ENCODE data around the gene PRSS57. TPM values are rescaled to one million over a fixed set of nuclear protein-coding genes. Genes with fewer than 3 reads are reported as not detected.

The PRSS57 gene
- total and polyA plus RNA-seq, 2 of the 13 experiments (the other 11 are each of a cell fraction or from before 2014, with no cell fraction given), result 0.12 TPM; not detected in 1

DNA sequence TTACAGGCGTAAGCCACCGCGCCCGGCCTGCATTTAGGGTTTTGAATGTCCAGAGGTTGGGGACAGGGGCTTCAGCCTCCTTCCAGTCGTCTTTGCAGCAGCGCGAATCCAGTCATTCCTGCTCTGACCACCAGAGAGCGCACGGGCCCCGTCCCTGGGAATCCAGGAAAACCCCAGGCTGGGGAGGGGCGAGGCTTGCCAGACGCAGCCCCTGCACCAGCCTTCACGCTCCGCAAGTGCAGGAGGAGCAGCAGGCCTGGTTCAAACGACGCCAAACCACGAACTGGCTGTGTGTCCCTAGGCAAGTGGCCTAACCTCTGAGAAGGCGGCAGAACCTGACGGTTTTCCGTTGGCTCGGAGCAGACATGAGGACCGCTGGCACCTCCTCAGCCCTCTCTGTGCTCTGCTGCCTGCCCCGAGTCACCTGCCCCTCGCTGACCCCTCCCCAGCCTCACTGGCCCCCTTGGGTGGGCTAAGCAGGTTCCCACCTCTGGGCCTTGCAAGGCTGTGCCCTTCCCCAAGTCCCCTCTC, 30.3 kb downstream of the PRSS57 start (continued):
- TF ChIP-seq ARID5B (CRISPR knock-in tag; IDR thresholded peaks at IDR 0.05) (peak; percentile 32; the same call in 1 of the 2 replicates), CBX1 (IDR thresholded peaks at IDR 0.05; ENCODE audit: low read depth) (no peak), ZNF232 (CRISPR knock-in tag; IDR thresholded peaks at IDR 0.05; ENCODE audit: borderline replicate concordance) (peak; percentile 34; the same call in 1 of the 2 replicates), ZNF670 (CRISPR knock-in tag; IDR thresholded peaks at IDR 0.05; ENCODE audit: borderline replicate concordance) (peak; percentile 72; the same call in 1 of the 2 replicates), HNF4A (CRISPR knock-in tag; IDR thresholded peaks at IDR 0.05) (peak; percentile 23; the same call in 1 of the 2 replicates), ZNF225 (CRISPR knock-in tag; IDR thresholded peaks at IDR 0.05) (peak; percentile 76), ZSCAN21 (CRISPR knock-in tag; IDR thresholded peaks at IDR 0.05; ENCODE audit: borderline replicate concordance) (peak; percentile 43; the same call in 1 of the 2 replicates), RFXAP (CRISPR knock-in tag; IDR thresholded peaks at IDR 0.05; ENCODE audit: borderline replicate concordance) (0 out of 2 replicates have a peak, but pooled peaks have one; percentile 67), FOXA3 (CRISPR knock-in tag; IDR thresholded peaks at IDR 0.05) (peak; percentile 40), ETV5 (CRISPR knock-in tag; IDR thresholded peaks at IDR 0.05; ENCODE audit: borderline replicate concordance) (0 out of 2 replicates have a peak, but pooled peaks have one; percentile 41), FOXC1 (CRISPR knock-in tag; IDR thresholded peaks at IDR 0.05; ENCODE audit: borderline replicate concordance) (peak; percentile 94; the same call in 1 of the 2 replicates), TFE3 (CRISPR knock-in tag; IDR thresholded peaks at IDR 0.05) (peak; percentile 36; the same call in 1 of the 2 replicates), MAFF (IDR thresholded peaks at IDR 0.05; ENCODE audit: low read depth, low read length) (no peak), ZNF460 (CRISPR knock-in tag; IDR thresholded peaks at IDR 0.05; ENCODE audit: borderline replicate concordance) (peak; percentile 29; the same call in 1 of the 2 replicates), ZNF614 (CRISPR knock-in tag; IDR thresholded peaks at IDR 0.05; ENCODE audit: borderline replicate concordance) (peak; percentile 57; the same call in 1 of the 2 replicates), MIER2 (CRISPR knock-in tag; IDR thresholded peaks at IDR 0.05) (0 out of 2 replicates have a peak, but pooled peaks have one; percentile 41), TMF1 (CRISPR knock-in tag; IDR thresholded peaks at IDR 0.05; ENCODE audit: low read depth) (peak; percentile 53; the same call in 1 of the 2 replicates), ZNF883 (CRISPR knock-in tag; IDR thresholded peaks at IDR 0.05; ENCODE audit: not compliant biosample characterization) (peak; percentile 57), ZSCAN5A (CRISPR knock-in tag; IDR thresholded peaks at IDR 0.05; ENCODE audit: borderline replicate concordance) (0 out of 2 replicates have a peak, but pooled peaks have one; percentile 26), ZNF841 (CRISPR knock-in tag; IDR thresholded peaks at IDR 0.05; ENCODE audit: borderline replicate concordance) (no peak), TRIM24 (CRISPR knock-in tag; IDR thresholded peaks at IDR 0.05) (no peak)
- TF ChIP-seq, protein P1, sequence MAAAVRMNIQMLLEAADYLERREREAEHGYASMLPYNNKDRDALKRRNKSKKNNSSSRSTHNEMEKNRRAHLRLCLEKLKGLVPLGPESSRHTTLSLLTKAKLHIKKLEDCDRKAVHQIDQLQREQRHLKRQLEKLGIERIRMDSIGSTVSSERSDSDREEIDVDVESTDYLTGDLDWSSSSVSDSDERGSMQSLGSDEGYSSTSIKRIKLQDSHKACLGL (CRISPR knock-in tag; IDR thresholded peaks at IDR 0.05), result peak; percentile 86

Measured in HepG2 (cell line).